Mucosa of descending colon (tissue), 3 donors: ENCODE data around the gene CLDN2. TPM values are rescaled to one million over a fixed set of nuclear protein-coding genes. Genes with fewer than 3 reads are reported as not detected.

Experiments
- ATAC-seq: fragments of 200-7000 bp; cut with Tn5 transposase; one replicate; pipeline ENCODE4 v1.9.1; 2020; ENCODE audit warnings: mild to moderate bottlenecking, moderate library complexity
- DNase-seq, 3 donors: peaks; one replicate each; pipeline ENCODE4 v3.0.0-alpha.2; 2020
- H3K36me3 ChIP-seq: fragments of 200-600 bp; one replicate; pipeline ENCODE4 v1.8.0; 2021; ENCODE audit warnings: low read depth, mild to moderate bottlenecking
- H3K4me1 ChIP-seq: fragments of 200-600 bp; one replicate; pipeline ENCODE4 v1.8.0; 2021; ENCODE audit warnings: low read depth, mild to moderate bottlenecking
- H3K4me3 ChIP-seq: fragments of 200-600 bp; one replicate; pipeline ENCODE4 v1.8.0; 2021; ENCODE audit warnings: mild to moderate bottlenecking
- H3K9me3 ChIP-seq: fragments of 200-600 bp; one replicate; pipeline ENCODE4 v1.8.0; 2021; ENCODE audit warnings: mild to moderate bottlenecking
- intact Hi-C, 2 donors: fragments of 100-400 bp; cut with DNase I in 1 of 2; cut with micrococcal nuclease in 1 of 2; formaldehyde crosslinking; loops; one replicate each; pipeline versions ENCODE4 v1.11.0 to v1.11.1; 2022; cut with DNase I, micrococcal nuclease
- total RNA-seq, 3 donors: library from RNA; stranded (reverse); fragmentation: NEBNext Ultra II Directional in 2 of 3; extraction: Animal tissue kit (Norgen Biotek cat#: 25700) in 2 of 3; gene quantifications; one replicate each; pipeline versions ENCODE4 v1.2.1 to v1.2.4, GENCODE V29; 2021 to 2023
- TF ChIP-seq, protein P1 (sequence below): fragments of 200-600 bp; IDR thresholded peaks from one replicate; pipeline ENCODE4 v1.8.0; 2022; ENCODE audit warnings: antibody characterized with exemption, mild to moderate bottlenecking
- donor health status: DM: no; HTN: no; CAD: no; lungs with moderate emphysema.
- donor health status: DM: no; HTN: no; CAD: no.
- donor health status: DM: no; HTN: yes; CAD: no.

CLDN2 gene
- total RNA-seq, 3 donors from 2014 or later, result 0.09 to 0.70 (median 0.22) TPM

DNA sequence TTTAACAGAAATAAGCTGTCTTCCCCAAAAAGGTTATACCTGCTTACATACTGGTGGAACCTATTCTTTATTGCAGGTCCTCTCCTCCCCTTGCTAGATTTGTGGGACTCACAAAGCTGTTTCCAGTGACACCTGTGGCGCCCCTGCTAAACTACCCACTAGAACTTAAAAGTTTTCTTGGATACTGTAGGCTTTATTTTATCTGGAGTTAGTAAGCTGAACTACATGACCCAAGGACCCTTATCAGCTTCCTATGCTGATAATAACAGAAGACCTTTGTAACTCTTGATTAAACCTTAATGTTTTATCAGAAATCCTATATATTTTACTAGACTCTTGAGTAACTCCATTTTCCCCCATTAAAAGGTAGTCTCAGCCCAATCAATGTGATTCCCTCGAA lies 32.3 kb downstream of the CLDN2 start:
- intact Hi-C loops, result loop anchor here in 1 of 2 donors (5.0 kb wide), 1 partner anchor 55 kb away; no protein-coding TSS in a partner anchor
- DNase-seq, result no peak
- Histone ChIP-seq H3K9me3 (no peaks in the 10 kb centered on the region), H3K4me1 (no peaks in the 10 kb centered on the region), H3K36me3 (no peaks in the 10 kb centered on the region), H3K4me3 (no peak overlapping the region)
- TF ChIP-seq, protein P1, sequence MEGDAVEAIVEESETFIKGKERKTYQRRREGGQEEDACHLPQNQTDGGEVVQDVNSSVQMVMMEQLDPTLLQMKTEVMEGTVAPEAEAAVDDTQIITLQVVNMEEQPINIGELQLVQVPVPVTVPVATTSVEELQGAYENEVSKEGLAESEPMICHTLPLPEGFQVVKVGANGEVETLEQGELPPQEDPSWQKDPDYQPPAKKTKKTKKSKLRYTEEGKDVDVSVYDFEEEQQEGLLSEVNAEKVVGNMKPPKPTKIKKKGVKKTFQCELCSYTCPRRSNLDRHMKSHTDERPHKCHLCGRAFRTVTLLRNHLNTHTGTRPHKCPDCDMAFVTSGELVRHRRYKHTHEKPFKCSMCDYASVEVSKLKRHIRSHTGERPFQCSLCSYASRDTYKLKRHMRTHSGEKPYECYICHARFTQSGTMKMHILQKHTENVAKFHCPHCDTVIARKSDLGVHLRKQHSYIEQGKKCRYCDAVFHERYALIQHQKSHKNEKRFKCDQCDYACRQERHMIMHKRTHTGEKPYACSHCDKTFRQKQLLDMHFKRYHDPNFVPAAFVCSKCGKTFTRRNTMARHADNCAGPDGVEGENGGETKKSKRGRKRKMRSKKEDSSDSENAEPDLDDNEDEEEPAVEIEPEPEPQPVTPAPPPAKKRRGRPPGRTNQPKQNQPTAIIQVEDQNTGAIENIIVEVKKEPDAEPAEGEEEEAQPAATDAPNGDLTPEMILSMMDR, result no peak
- ATAC-seq, result no peak

DNA sequence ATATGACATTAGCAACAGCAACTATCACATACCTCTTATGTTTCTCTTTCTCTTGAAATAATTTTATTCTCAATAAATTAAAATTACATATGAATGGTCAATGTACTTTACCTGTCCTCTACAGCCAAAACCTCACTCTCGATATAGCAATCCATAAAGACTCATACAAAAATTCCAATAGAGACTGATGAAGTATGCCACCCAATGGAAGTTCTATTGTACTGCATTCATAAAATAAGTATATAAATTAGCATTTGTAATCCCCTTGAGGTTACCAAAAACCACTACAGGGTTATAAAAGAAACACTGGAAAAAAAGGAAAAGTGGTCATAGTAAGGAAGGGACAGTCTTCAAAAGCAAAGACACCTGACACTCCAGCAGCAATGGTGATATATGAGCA lies 32.8 kb downstream of the CLDN2 start:
- DNase-seq, result no peak
- TF ChIP-seq, protein P1, result no peak
- Histone ChIP-seq H3K4me1 (no peaks in the 10 kb centered on the region), H3K36me3 (no peaks in the 10 kb centered on the region), H3K9me3 (no peaks in the 10 kb centered on the region), H3K4me3 (no peak overlapping the region)
- intact Hi-C loops, result loop anchor here in 1 of 2 donors (5.0 kb wide), 1 partner anchor 56 kb away; no protein-coding TSS in a partner anchor
- peak; percentile 50 for ATAC-seq

DNA sequence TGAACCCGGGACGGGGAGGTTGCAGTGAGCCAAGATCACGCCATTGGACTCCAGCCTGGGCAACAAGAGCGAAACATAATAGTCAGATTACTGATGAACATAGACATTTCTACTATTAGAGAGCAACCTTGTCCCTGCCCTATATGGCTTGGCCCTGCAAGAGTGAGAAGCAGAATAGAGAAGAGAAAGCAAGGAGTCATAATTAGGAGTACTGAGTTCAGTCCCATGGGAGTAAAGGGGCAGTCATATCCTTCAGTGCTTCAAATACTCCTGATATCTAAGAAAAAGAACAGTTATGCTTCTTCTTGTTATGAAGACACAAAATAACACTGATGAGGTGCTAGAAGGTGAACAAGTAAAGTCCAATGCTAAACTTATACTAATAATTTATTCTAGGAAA lies 33.8 kb downstream of the CLDN2 start:
- Histone ChIP-seq H3K36me3 (no peaks in the 10 kb centered on the region), H3K4me1 (no peaks in the 10 kb centered on the region), H3K9me3 (no peaks in the 10 kb centered on the region), H3K4me3 (no peak overlapping the region)
- DNase-seq (no peak), ATAC-seq (no peak)
- intact Hi-C loops, result loop anchor here in 1 of 2 donors (5.0 kb wide), 1 partner anchor 57 kb away; no protein-coding TSS in a partner anchor
- TF ChIP-seq, protein P1, result no peak

DNA sequence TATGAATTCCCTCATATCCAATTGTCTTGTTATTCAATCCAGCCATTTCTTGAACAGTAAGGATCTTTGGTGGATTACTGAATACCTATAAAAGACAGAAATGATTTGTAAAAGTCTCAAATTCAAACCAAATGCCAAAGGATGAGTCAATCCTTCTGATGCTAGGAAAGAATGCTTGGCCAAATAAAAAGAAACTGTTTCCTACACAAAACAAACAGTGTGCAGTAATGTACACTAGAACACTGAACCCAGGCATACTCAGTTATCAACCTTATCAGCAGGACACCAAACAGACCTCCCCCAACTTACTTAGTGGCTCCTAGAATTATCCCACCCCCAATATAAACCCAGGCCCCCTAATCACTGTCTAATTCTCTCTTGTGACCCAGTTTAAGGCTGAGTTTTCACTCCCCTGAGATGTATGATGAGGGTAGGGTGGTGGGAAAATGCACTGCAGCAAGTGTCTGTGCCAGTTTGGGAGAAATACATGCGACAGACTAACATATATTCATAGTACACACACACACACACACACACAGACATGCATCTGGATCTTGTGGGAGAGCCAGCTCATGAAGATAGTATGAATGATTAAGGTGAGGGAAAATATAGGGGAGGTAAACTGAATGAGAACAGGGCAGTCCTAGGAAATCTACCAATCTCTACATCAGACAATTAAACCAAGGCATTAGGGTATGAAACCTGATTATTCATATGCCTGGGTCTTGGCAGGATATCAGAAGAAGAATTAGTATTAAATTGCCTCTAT lies 35.0 kb downstream of the CLDN2 start:
- Histone ChIP-seq H3K36me3 (no peaks in the 10 kb centered on the region), H3K4me3 (no peak overlapping the region), H3K9me3 (no peaks in the 10 kb centered on the region), H3K4me1 (no peaks in the 10 kb centered on the region)
- TF ChIP-seq, protein P1, result no peak
- ATAC-seq, result no peak
- no peak for DNase-seq
- intact Hi-C loops, result no loop called here

GRCh38 chrX:106957856-106958255 lies 37.7 kb downstream of the CLDN2 start:
- no peak for DNase-seq
- Histone ChIP-seq H3K4me3 (no peak overlapping the region), H3K36me3 (no peaks in the 10 kb centered on the region), H3K9me3 (no peaks in the 10 kb centered on the region), H3K4me1 (no peaks in the 10 kb centered on the region)
- intact Hi-C loops, result no loop called here
- ATAC-seq, result no peak
- TF ChIP-seq, protein P1, result no peak
